ENCODE results near the gene RAD51B.
A peak's percentile ranks its signal among the peaks of the same experiment; 100 is the strongest.

The RAD51B gene

GRCh38 chr14:68345738-68346137 lies 526.2 kb downstream of the RAD51B start:
- no peak overlapping the region for H3K4me3 ChIP-seq (ENCODE audit: low read depth, low read length)
- TF ChIP-seq CTCF (IDR thresholded peaks at IDR 0.05; ENCODE audit: low read depth, low read length), result no peak
- DNase-seq (ENCODE audit: low read depth, low spot score), result no peak
- in situ Hi-C loops (cut with HindIII; ENCODE audit: low sequenced_read_pairs), result no loop called here

- no peak for DNase-seq (ENCODE audit: low read depth, low spot score)
- no peak for TF ChIP-seq CTCF (IDR thresholded peaks at IDR 0.05; ENCODE audit: low read depth, low read length)
- in situ Hi-C loops (cut with HindIII; ENCODE audit: low sequenced_read_pairs), result no loop called here
- H3K4me3 ChIP-seq (ENCODE audit: low read depth, low read length), result no peak overlapping the region
Observed at GRCh38 chr14:68346556-68347343, 527.2 kb downstream of the RAD51B start.

GRCh38 chr14:68349900-68350629 lies 530.5 kb downstream of the RAD51B start:
- DNase-seq (ENCODE audit: low read depth, low spot score), result peak; percentile 84
- H3K4me3 ChIP-seq (ENCODE audit: low read depth, low read length), result no peak overlapping the region
- no peak for TF ChIP-seq CTCF (IDR thresholded peaks at IDR 0.05; ENCODE audit: low read depth, low read length)
- in situ Hi-C loops (cut with HindIII; ENCODE audit: low sequenced_read_pairs), result no loop called here

GRCh38 chr14:68355415-68355814 lies 535.8 kb downstream of the RAD51B start:
- in situ Hi-C loops (cut with HindIII; ENCODE audit: low sequenced_read_pairs), result no loop called here
- no peak for TF ChIP-seq CTCF (IDR thresholded peaks at IDR 0.05; ENCODE audit: low read depth, low read length)
- no peak for DNase-seq (ENCODE audit: low read depth, low spot score)
- H3K4me3 ChIP-seq (ENCODE audit: low read depth, low read length), result no peak overlapping the region

- H3K4me3 ChIP-seq (ENCODE audit: low read depth, low read length), result no peak overlapping the region
- in situ Hi-C loops (cut with HindIII; ENCODE audit: low sequenced_read_pairs), result no loop called here
- TF ChIP-seq CTCF (IDR thresholded peaks at IDR 0.05; ENCODE audit: low read depth, low read length), result no peak
- DNase-seq (ENCODE audit: low read depth, low spot score), result no peak
Observed at GRCh38 chr14:68357777-68358176, 538.2 kb downstream of the RAD51B start.

- DNase-seq (ENCODE audit: low read depth, low spot score), result no peak
- in situ Hi-C loops (cut with HindIII; ENCODE audit: low sequenced_read_pairs), result no loop called here
- H3K4me3 ChIP-seq (ENCODE audit: low read depth, low read length), result no peak overlapping the region
- no peak for TF ChIP-seq CTCF (IDR thresholded peaks at IDR 0.05; ENCODE audit: low read depth, low read length)
Observed at GRCh38 chr14:68358500-68358899, 538.9 kb downstream of the RAD51B start.
